PC-3 (cell line): ENCODE measurements around the gene DOCK1. TPM values are rescaled to one million over a fixed set of nuclear protein-coding genes. Genes with fewer than 3 reads are reported as not detected.

Source experiments
- ATAC-seq: fragments of 200-7000 bp; cut with Tn5 transposase; 2 replicates; pipeline ENCODE4 v1.9.1; 2020; ENCODE audit warnings: mild to moderate bottlenecking, moderate library complexity
- BruUV-seq: library from RNA; stranded (reverse); fragments of 400-500 nt; replicated peaks from 2 replicates; lab custom pipeline; 2021; lab: Mats Ljungman, UMichigan
- CTCF ChIA-PET: fragments of 300-600 bp; sonication (Branson Sonifier 250); formaldehyde crosslinking; loops from one replicate; lab custom pipeline; 2022; ENCODE audit warnings: antibody characterized with exemption; lab: Charles Lee
- POLR2A ChIA-PET: fragments of 300-600 bp; sonication (Branson Sonifier 250); formaldehyde crosslinking; loops from one replicate; lab custom pipeline; 2022; ENCODE audit warnings: antibody characterized with exemption; ENCODE audit not compliant: unreplicated experiment; lab: Charles Lee
- DNase-seq: peaks from one replicate; pipeline ENCODE4 v3.0.0-alpha.2; 2015
- H2AFZ ChIP-seq: fragments of 300-600 bp; sonication (generic); 2 replicates; pipeline ENCODE4 v1.6.0; 2016; ENCODE audit warnings: antibody characterized with exemption, low read length
- H3F3A ChIP-seq: fragments of 300-600 bp; sonication (generic); one replicate; pipeline ENCODE4 v1.6.0; 2017; ENCODE audit warnings: antibody characterized with exemption, low read length, control low read depth, mild to moderate bottlenecking; ENCODE audit not compliant: unreplicated experiment
- H3K27ac ChIP-seq: fragments of 300-600 bp; sonication (generic); 2 replicates; pipeline ENCODE4 v1.5.1; 2016; ENCODE audit warnings: mild to moderate bottlenecking, low read length
- H3K27me3 ChIP-seq: fragments of 300-600 bp; sonication (generic); 2 replicates; pipeline ENCODE4 v1.6.1; 2016; ENCODE audit warnings: low read length, mixed read lengths
- H3K36me3 ChIP-seq: fragments of 300-600 bp; sonication (generic); 2 replicates; pipeline ENCODE4 v1.6.1; 2016; ENCODE audit warnings: low read depth, mixed run types, low read length, mixed read lengths
- H3K4me1 ChIP-seq: fragments of 300-600 bp; sonication (generic); 2 replicates; pipeline ENCODE4 v1.5.1; 2016; ENCODE audit warnings: low read length; ENCODE audit not compliant: insufficient read depth
- H3K4me2 ChIP-seq: fragments of 300-600 bp; sonication (generic); 2 replicates; pipeline ENCODE4 v1.6.0; 2016; ENCODE audit warnings: low read length
- H3K4me3 ChIP-seq: fragments of 300-600 bp; sonication (generic); 2 replicates; pipeline ENCODE4 v1.5.1; 2016; ENCODE audit warnings: mild to moderate bottlenecking, low read length, mixed read lengths
- H3K79me2 ChIP-seq: fragments of 300-600 bp; sonication (generic); 2 replicates; pipeline ENCODE4 v1.6.1; 2017; ENCODE audit warnings: low read length, mixed read lengths
- H3K9ac ChIP-seq: fragments of 300-600 bp; sonication (generic); 2 replicates; pipeline ENCODE4 v1.6.0; 2016; ENCODE audit warnings: mild to moderate bottlenecking, low read length
- H3K9me2 ChIP-seq: fragments of 300-600 bp; sonication (generic); replicated peaks from 2 replicates; pipeline ENCODE4 v1.6.1; 2016; ENCODE audit warnings: mixed run types, low read length, mixed read lengths
- H3K9me3 ChIP-seq: fragments of 300-600 bp; sonication (generic); 2 replicates; pipeline ENCODE4 v1.6.1; 2016; ENCODE audit warnings: low read length, mixed read lengths
- H4K20me1 ChIP-seq: fragments of 300-600 bp; sonication (generic); 2 replicates; pipeline ENCODE4 v1.6.1; 2016; ENCODE audit warnings: low read length, mixed read lengths
- EZH2 ChIP-seq: fragments of 300-600 bp; sonication (generic); IDR thresholded peaks from one replicate; pipeline ENCODE4 v1.6.1; 2017; ENCODE audit warnings: antibody characterized with exemption, mild to moderate bottlenecking, low read length; ENCODE audit not compliant: unreplicated experiment
- EZH2phosphoT487 ChIP-seq: fragments of 300-600 bp; sonication (generic); IDR thresholded peaks from 2 replicates; pipeline ENCODE4 v1.6.1; 2018; ENCODE audit warnings: mild to moderate bottlenecking, antibody characterized with exemption, low read length, borderline replicate concordance
- intact Hi-C: fragments of 100-400 bp; cut with micrococcal nuclease; formaldehyde crosslinking; loops from 2 replicates; pipeline ENCODE4 v1.9.0; 2023
- total RNA-seq: library from RNA; depleted of rRNA; stranded (reverse); fragments of >200 nt; gene quantifications from 2 replicates; pipeline ENCODE4 v1.2.3, GENCODE V29; 2014
- TF ChIP-seq, protein P1 (sequence below): fragments of 300-600 bp; sonication (generic); conservative IDR thresholded peaks from 2 replicates; pipeline ENCODE4 v1.5.1; 2017; ENCODE audit warnings: antibody characterized with exemption, low read depth, mild to moderate bottlenecking, low read length

The DOCK1 gene
- total RNA-seq, 1 experiment from 2014 or later: 34.3 TPM

- Histone ChIP-seq H2AFZ (no peak overlapping the region), H3K27me3 (no peaks in the 10 kb centered on the region), H3F3A (no peaks in the 10 kb centered on the region), H3K79me2 (no peaks in the 10 kb centered on the region), H3K36me3 (no peaks in the 10 kb centered on the region), H4K20me1 (no peaks in the 10 kb centered on the region), H3K9me3 (no peaks in the 10 kb centered on the region), H3K27ac (no peak overlapping the region), H3K4me1 (no peaks in the 10 kb centered on the region), H3K4me3 (no peak overlapping the region), H3K9me2 (no peaks in the 10 kb centered on the region), H3K4me2 (no peak overlapping the region), H3K9ac (no peak overlapping the region)
- no TSS peak for BruUV-seq
- intact Hi-C loops: no loop called here
- ChIA-PET POLR2A (no interaction called here), CTCF (no interaction called here)
- DNase-seq (no peak), ATAC-seq (no peak)
- no peak for TF ChIP-seq EZH2
- no peak for TF ChIP-seq EZH2phosphoT487
- TF ChIP-seq, protein P1, sequence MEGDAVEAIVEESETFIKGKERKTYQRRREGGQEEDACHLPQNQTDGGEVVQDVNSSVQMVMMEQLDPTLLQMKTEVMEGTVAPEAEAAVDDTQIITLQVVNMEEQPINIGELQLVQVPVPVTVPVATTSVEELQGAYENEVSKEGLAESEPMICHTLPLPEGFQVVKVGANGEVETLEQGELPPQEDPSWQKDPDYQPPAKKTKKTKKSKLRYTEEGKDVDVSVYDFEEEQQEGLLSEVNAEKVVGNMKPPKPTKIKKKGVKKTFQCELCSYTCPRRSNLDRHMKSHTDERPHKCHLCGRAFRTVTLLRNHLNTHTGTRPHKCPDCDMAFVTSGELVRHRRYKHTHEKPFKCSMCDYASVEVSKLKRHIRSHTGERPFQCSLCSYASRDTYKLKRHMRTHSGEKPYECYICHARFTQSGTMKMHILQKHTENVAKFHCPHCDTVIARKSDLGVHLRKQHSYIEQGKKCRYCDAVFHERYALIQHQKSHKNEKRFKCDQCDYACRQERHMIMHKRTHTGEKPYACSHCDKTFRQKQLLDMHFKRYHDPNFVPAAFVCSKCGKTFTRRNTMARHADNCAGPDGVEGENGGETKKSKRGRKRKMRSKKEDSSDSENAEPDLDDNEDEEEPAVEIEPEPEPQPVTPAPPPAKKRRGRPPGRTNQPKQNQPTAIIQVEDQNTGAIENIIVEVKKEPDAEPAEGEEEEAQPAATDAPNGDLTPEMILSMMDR: no peak
Measured at GRCh38 chr10:126872768-126873167, 32.5 kb upstream of the DOCK1 start.

GRCh38 chr10:126876456-126876855 lies 28.8 kb upstream of the DOCK1 start:
- ATAC-seq (no peak), DNase-seq (no peak)
- no TSS peak for BruUV-seq
- Histone ChIP-seq H3F3A (no peaks in the 10 kb centered on the region), H3K9ac (no peak overlapping the region), H3K27ac (no peak overlapping the region), H3K27me3 (no peaks in the 10 kb centered on the region), H3K9me3 (no peaks in the 10 kb centered on the region), H2AFZ (no peak overlapping the region), H3K4me2 (no peak overlapping the region), H3K4me3 (no peak overlapping the region), H3K9me2 (no peaks in the 10 kb centered on the region), H3K36me3 (no peaks in the 10 kb centered on the region), H3K4me1 (no peaks in the 10 kb centered on the region), H4K20me1 (no peaks in the 10 kb centered on the region), H3K79me2 (no peaks in the 10 kb centered on the region)
- TF ChIP-seq, protein P1: no peak
- TF ChIP-seq EZH2phosphoT487 (no peak), EZH2 (no peak)
- ChIA-PET CTCF (no interaction called here), POLR2A (no interaction called here)
- intact Hi-C loops: no loop called here

DNA sequence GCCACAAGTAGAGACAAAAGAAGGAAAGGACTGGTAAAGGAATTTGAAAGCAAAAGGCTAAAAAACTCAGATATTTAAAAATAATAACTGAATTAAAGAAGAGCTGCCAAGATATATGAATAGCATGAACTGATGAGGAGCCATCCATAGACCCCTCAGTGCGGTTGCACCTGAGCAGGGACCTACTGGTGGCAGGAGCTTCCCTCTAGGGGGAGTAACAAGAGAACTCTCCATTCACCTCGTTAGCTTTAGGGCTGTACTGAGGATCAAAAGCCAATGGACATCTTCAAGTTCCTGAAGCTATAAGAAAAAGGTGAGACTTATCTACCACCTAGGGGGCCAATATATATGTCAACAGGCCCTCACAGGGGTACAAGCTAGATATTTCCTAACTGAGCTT lies 27.8 kb upstream of the DOCK1 start:
- Histone ChIP-seq H3K79me2 (no peaks in the 10 kb centered on the region), H3K36me3 (no peaks in the 10 kb centered on the region), H3K27me3 (no peaks in the 10 kb centered on the region), H3F3A (no peaks in the 10 kb centered on the region), H3K9me2 (no peaks in the 10 kb centered on the region), H3K4me1 (no peaks in the 10 kb centered on the region), H2AFZ (no peak overlapping the region), H4K20me1 (no peaks in the 10 kb centered on the region), H3K9ac (no peak overlapping the region), H3K27ac (no peak overlapping the region), H3K4me2 (no peak overlapping the region), H3K4me3 (no peak overlapping the region), H3K9me3 (no peaks in the 10 kb centered on the region)
- POLR2A ChIA-PET: interaction anchor here (0.6 kb wide), 1 partner anchor 461 kb away, joined by 5 read pairs; no protein-coding TSS in a partner anchor
- CTCF ChIA-PET: no interaction called here
- BruUV-seq: no TSS peak
- no peak for ATAC-seq
- no peak for TF ChIP-seq EZH2
- TF ChIP-seq, protein P1: no peak
- DNase-seq: no peak
- intact Hi-C loops: no loop called here
